ENCODE data around the gene SP2. TPM values are rescaled to one million over a fixed set of nuclear protein-coding genes. Genes with fewer than 3 reads are reported as not detected.
"Not testable (repeated sequence)": the region's sequence is repeated elsewhere in the genome, so short reads cannot be mapped to it uniquely, and the experiment has no call there.

SP2 gene
- total RNA-seq, 4 donors from 2014 or later: 8.6 to 29.7 (median 16.6) TPM

GRCh38 chr17:47918991-47919390 is 23.0 kb downstream of the SP2 start:
- Histone ChIP-seq H3K27me3 (no peaks in the 10 kb centered on the region), H3K9me3 (no peaks in the 10 kb centered on the region), H3K27ac (no peak overlapping the region), H3K4me1 (no peaks in the 10 kb centered on the region), H3K4me3 (no peak overlapping the region), H3K36me3 (peaks cover 0 to 36% (median 0%) of the 10 kb centered on the region in 3 donors)
- TF ChIP-seq, protein P1, sequence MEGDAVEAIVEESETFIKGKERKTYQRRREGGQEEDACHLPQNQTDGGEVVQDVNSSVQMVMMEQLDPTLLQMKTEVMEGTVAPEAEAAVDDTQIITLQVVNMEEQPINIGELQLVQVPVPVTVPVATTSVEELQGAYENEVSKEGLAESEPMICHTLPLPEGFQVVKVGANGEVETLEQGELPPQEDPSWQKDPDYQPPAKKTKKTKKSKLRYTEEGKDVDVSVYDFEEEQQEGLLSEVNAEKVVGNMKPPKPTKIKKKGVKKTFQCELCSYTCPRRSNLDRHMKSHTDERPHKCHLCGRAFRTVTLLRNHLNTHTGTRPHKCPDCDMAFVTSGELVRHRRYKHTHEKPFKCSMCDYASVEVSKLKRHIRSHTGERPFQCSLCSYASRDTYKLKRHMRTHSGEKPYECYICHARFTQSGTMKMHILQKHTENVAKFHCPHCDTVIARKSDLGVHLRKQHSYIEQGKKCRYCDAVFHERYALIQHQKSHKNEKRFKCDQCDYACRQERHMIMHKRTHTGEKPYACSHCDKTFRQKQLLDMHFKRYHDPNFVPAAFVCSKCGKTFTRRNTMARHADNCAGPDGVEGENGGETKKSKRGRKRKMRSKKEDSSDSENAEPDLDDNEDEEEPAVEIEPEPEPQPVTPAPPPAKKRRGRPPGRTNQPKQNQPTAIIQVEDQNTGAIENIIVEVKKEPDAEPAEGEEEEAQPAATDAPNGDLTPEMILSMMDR (IDR thresholded peaks at IDR 0.05): no peak
- no peak for TF ChIP-seq POLR2A (IDR thresholded peaks at IDR 0.05)
- no peak for DNase-seq

DNA sequence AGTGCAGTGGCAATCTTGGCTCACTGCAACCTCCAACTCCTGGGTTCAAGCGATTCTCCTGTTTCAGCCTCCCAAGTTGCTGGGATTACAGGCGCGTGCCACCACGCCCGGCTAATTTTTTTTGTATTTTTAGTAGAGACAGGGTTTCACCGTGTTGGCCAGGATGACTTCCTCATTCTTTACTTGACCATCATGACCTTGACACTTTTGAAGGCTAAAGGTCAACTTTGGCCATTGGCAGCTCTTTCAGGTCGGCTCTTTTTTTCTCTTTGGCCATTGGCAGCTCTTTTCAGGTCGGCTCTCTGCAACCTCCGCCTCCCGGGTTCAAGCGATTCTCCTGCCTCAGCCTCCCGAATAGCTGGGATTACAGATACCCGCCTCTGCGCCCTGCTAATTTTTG is 23.9 kb downstream of the SP2 start:
- H3K27ac ChIP-seq: not testable (repeated sequence)

GRCh38 chr17:47924785-47925677 is 29.0 kb downstream of the SP2 start:
- no peak overlapping the region for H3K27ac ChIP-seq
- no peak overlapping the region for H3K4me3 ChIP-seq
- DNase-seq: no peak
- TF ChIP-seq, protein P1 (IDR thresholded peaks at IDR 0.05): no peak
- no peak for TF ChIP-seq POLR2A (IDR thresholded peaks at IDR 0.05)
- no peaks in the 10 kb centered on the region for H3K27me3 ChIP-seq
- H3K4me1 ChIP-seq: no peaks in the 10 kb centered on the region
- peaks cover 0 to 70% (median 0%) of the 10 kb centered on the region in 3 donors for H3K36me3 ChIP-seq
- no peaks in the 10 kb centered on the region for H3K9me3 ChIP-seq

More for the DNA sequence above, 23.9 kb downstream of the SP2 start:
- DNase-seq, H3K4me1 ChIP-seq, H3K9me3 ChIP-seq, H3K4me3 ChIP-seq, H3K27me3 ChIP-seq: not testable (repeated sequence)
- H3K36me3 ChIP-seq: peaks cover 0 to 45% (median 0%) of the 10 kb centered on the region in 3 donors

DNA sequence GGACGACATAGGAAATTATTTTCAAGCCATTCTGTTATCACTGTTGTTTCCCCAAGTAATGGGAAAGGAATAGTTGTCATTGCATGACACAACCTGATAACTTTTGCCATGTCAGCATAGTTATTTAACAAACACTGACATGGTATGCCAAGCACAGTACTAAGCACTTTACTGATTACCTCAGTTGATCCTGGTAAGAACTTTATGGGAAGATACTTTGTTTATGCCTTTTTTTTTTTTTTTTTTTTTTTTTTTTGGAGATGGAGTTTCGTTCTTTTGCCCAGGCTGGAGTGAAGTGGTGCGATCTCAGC is 29.6 kb downstream of the SP2 start:
- DNase-seq: no peak
- TF ChIP-seq, protein P1 (IDR thresholded peaks at IDR 0.05): no peak
- TF ChIP-seq POLR2A (IDR thresholded peaks at IDR 0.05): no peak
- H3K27ac ChIP-seq: no peak overlapping the region
- no peaks in the 10 kb centered on the region for H3K9me3 ChIP-seq
- H3K27me3 ChIP-seq: no peaks in the 10 kb centered on the region
- no peak overlapping the region for H3K4me3 ChIP-seq
- peaks cover 0 to 76% (median 0%) of the 10 kb centered on the region in 3 donors for H3K36me3 ChIP-seq
- H3K4me1 ChIP-seq: no peaks in the 10 kb centered on the region

DNA sequence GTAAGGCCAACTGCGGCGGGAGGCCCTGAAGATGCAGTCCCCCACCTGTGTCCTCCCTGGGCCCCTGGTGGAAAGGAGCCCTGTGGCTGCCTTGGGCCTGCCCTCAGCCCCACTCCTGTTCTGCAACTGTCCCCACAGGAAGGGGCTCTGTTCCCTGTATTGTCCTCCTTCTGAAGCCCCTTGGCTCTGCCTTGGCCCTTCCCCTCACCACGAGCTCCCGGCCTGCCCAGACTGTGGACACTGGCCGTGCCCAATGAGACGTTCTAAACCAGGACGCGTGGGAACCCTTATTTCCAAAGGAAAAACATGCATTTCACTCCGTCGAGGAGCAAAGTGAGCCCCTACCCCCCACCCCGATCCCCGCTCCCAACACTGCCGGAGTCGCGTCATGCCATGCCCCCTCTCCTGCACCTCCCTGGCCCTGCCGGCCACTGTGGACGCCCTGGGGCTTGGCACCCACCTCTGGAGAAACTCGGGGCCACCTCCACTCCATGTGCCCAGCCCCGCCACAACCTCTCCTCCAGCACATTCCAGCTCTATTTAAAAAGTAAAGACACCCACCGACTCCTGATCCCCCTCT is 31.9 kb downstream of the SP2 start:
- DNase-seq: no peak
- H3K36me3 ChIP-seq: peaks cover 0 to 75% (median 0%) of the 10 kb centered on the region in 3 donors
- no peak overlapping the region for H3K4me3 ChIP-seq
- H3K9me3 ChIP-seq: no peaks in the 10 kb centered on the region
- H3K4me1 ChIP-seq: no peaks in the 10 kb centered on the region
- H3K27me3 ChIP-seq: no peaks in the 10 kb centered on the region
- H3K27ac ChIP-seq: no peak overlapping the region
- TF ChIP-seq, protein P1 (IDR thresholded peaks at IDR 0.05): no peak
- TF ChIP-seq POLR2A (IDR thresholded peaks at IDR 0.05): no peak

GRCh38 chr17:47928415-47928814 is 32.4 kb downstream of the SP2 start:
- H3K27me3 ChIP-seq: no peaks in the 10 kb centered on the region
- H3K27ac ChIP-seq: no peak overlapping the region
- TF ChIP-seq POLR2A (IDR thresholded peaks at IDR 0.05): no peak
- H3K4me1 ChIP-seq: no peaks in the 10 kb centered on the region
- H3K4me3 ChIP-seq: no peak overlapping the region
- DNase-seq: no peak
- H3K36me3 ChIP-seq: peaks cover 0 to 70% (median 0%) of the 10 kb centered on the region in 3 donors
- no peaks in the 10 kb centered on the region for H3K9me3 ChIP-seq
